H9 (cell line): ENCODE measurements around the gene IQGAP2. TPM values are rescaled to one million over a fixed set of nuclear protein-coding genes. Genes with fewer than 3 reads are reported as not detected.

Source experiments
- DNase-seq: peaks from one replicate; pipeline ENCODE4 v3.0.0-alpha.2; 2017
- H2AFZ ChIP-seq: one replicate; pipeline ENCODE4 v1.6.1; 2013; ENCODE audit warnings: mild to moderate bottlenecking, low read length, control low read depth, moderate library complexity
- H2AK5ac ChIP-seq: 2 replicates; pipeline ENCODE4 v1.6.1; 2013; ENCODE audit warnings: low read length, control low read depth, mixed read lengths; ENCODE audit not compliant: insufficient read length
- H2BK120ac ChIP-seq: one replicate; pipeline ENCODE4 v1.6.1; 2013; ENCODE audit warnings: low read depth, mild to moderate bottlenecking, low read length, control low read depth, inconsistent platforms; ENCODE audit not compliant: poor library complexity, severe bottlenecking
- H2BK12ac ChIP-seq: 2 replicates; pipeline ENCODE4 v1.6.1; 2013; ENCODE audit warnings: low read length, control low read depth, mixed read lengths, low read depth; ENCODE audit not compliant: insufficient read length
- H2BK15ac ChIP-seq: 2 replicates; pipeline ENCODE4 v1.6.1; 2013; ENCODE audit warnings: low read depth, low read length, control low read depth
- H2BK20ac ChIP-seq: one replicate; pipeline ENCODE4 v1.6.1; 2013; ENCODE audit warnings: low read depth, mild to moderate bottlenecking, low read length, control low read depth, inconsistent platforms; ENCODE audit not compliant: poor library complexity, severe bottlenecking
- H2BK5ac ChIP-seq: 2 replicates; pipeline ENCODE4 v1.6.1; 2013; ENCODE audit warnings: low read length, control low read depth, mixed read lengths; ENCODE audit not compliant: insufficient read length
- H3K14ac ChIP-seq: 2 replicates; pipeline ENCODE4 v1.6.1; 2013; ENCODE audit warnings: low read length, control low read depth; ENCODE audit not compliant: insufficient read depth
- H3K18ac ChIP-seq: 2 replicates; pipeline ENCODE4 v1.6.1; 2013; ENCODE audit warnings: low read depth, mild to moderate bottlenecking, mixed read lengths, low read length, control low read depth; ENCODE audit not compliant: insufficient read length
- H3K23ac ChIP-seq: 2 replicates; pipeline ENCODE4 v1.6.1; 2013; ENCODE audit warnings: low read length, control low read depth, mixed read lengths, low read depth; ENCODE audit not compliant: insufficient read length
- H3K23me2 ChIP-seq: 2 replicates; pipeline ENCODE4 v1.6.1; 2013; ENCODE audit warnings: low read depth, mild to moderate bottlenecking, mixed read lengths, low read length, control low read depth; ENCODE audit not compliant: insufficient read length, poor library complexity, severe bottlenecking
- H3K27ac ChIP-seq: 2 replicates; pipeline ENCODE4 v1.5.1; 2013; ENCODE audit warnings: low read length, control low read depth, mixed read lengths, low read depth; ENCODE audit not compliant: insufficient read length
- H3K27me3 ChIP-seq: 2 replicates; pipeline ENCODE4 v1.6.1; 2013; ENCODE audit warnings: low read length, control low read depth, inconsistent platforms; ENCODE audit not compliant: insufficient read depth
- H3K4ac ChIP-seq: 2 replicates; pipeline ENCODE4 v1.6.1; 2013; ENCODE audit warnings: low read depth, mild to moderate bottlenecking, control low read depth, inconsistent platforms, low read length, moderate library complexity
- H3K4me1 ChIP-seq: 2 replicates; pipeline ENCODE4 v1.6.1; 2013; ENCODE audit warnings: low read length, control low read depth, inconsistent platforms; ENCODE audit not compliant: insufficient read depth
- H3K4me2 ChIP-seq: 2 replicates; pipeline ENCODE4 v1.6.1; 2013; ENCODE audit warnings: low read length, control low read depth, mixed read lengths; ENCODE audit not compliant: insufficient read length, insufficient read depth
- H3K56ac ChIP-seq: 2 replicates; pipeline ENCODE4 v1.6.1; 2013; ENCODE audit warnings: low read depth, mild to moderate bottlenecking, mixed read lengths, low read length, control low read depth; ENCODE audit not compliant: insufficient read length
- H3K79me1 ChIP-seq: 2 replicates; pipeline ENCODE4 v1.6.1; 2013; ENCODE audit warnings: low read depth, mild to moderate bottlenecking, moderate library complexity, low read length, control low read depth, inconsistent platforms; ENCODE audit not compliant: insufficient read depth, poor library complexity, severe bottlenecking
- H3K79me2 ChIP-seq: 2 replicates; pipeline ENCODE4 v1.6.1; 2013; ENCODE audit warnings: low read length, control low read depth, inconsistent platforms; ENCODE audit not compliant: insufficient read depth
- H3K9ac ChIP-seq: 2 replicates; pipeline ENCODE4 v1.6.1; 2013; ENCODE audit warnings: low read length, control low read depth, mixed read lengths; ENCODE audit not compliant: insufficient read length; ENCODE audit errors: extremely low read depth
- H3K9me3 ChIP-seq: one replicate; pipeline ENCODE4 v1.6.1; 2013; ENCODE audit warnings: low read depth, low read length, inconsistent platforms; ENCODE audit not compliant: control insufficient read depth
- H3T11ph ChIP-seq: one replicate; pipeline ENCODE4 v1.6.1; 2013; ENCODE audit warnings: mild to moderate bottlenecking, low read length, control low read depth, inconsistent platforms
- H4K20me1 ChIP-seq: one replicate; pipeline ENCODE4 v1.6.1; 2013; ENCODE audit not compliant: control insufficient read depth, insufficient read length, insufficient read depth
- H4K5ac ChIP-seq: 2 replicates; pipeline ENCODE4 v1.6.1; 2013; ENCODE audit warnings: low read depth, mild to moderate bottlenecking, mixed read lengths, low read length, control low read depth; ENCODE audit not compliant: insufficient read length
- H4K8ac ChIP-seq: replicated peaks from 2 replicates; pipeline ENCODE4 v1.6.1; 2013; ENCODE audit warnings: low read length, control low read depth, mixed read lengths, low read depth; ENCODE audit not compliant: insufficient read length
- H4K91ac ChIP-seq: 2 replicates; pipeline ENCODE4 v1.6.1; 2013; ENCODE audit warnings: low read depth, mild to moderate bottlenecking, moderate library complexity, mixed read lengths, low read length, control low read depth; ENCODE audit not compliant: insufficient read length
- H3K27ac Mint-ChIP-seq, 3 experiments: 2 replicates in 2 of 3; 3 replicates in 1 of 3; pipeline ENCODE4 v1.8.0; 2020 to 2021; ENCODE audit warnings: mixed read lengths in 3 of 3, mild to moderate bottlenecking in 1 of 3, moderate library complexity in 1 of 3
- H3K27me3 Mint-ChIP-seq: 2 replicates; pipeline ENCODE4 v1.8.0; 2021; ENCODE audit warnings: low read depth, mild to moderate bottlenecking, moderate library complexity, mixed read lengths
- H3K36me3 Mint-ChIP-seq, 3 experiments: 2 replicates in 2 of 3; 3 replicates in 1 of 3; pipeline ENCODE4 v1.8.0; 2020 to 2021; ENCODE audit warnings: low read depth in 3 of 3, mixed read lengths in 3 of 3; ENCODE audit not compliant: insufficient read depth in 1 of 3
- H3K4me1 Mint-ChIP-seq, 2 experiments: 2 replicates each; pipeline ENCODE4 v1.8.0; 2020; ENCODE audit warnings: mixed read lengths in 2 of 2
- H3K4me3 Mint-ChIP-seq, 2 experiments: 2 replicates in 1 of 2; 3 replicates in 1 of 2; pipeline ENCODE4 v1.8.0; 2020 to 2021; ENCODE audit warnings: mild to moderate bottlenecking in 2 of 2, mixed read lengths in 2 of 2, moderate library complexity in 1 of 2
- H3K9me3 Mint-ChIP-seq, 2 experiments: 2 replicates in 1 of 2; 3 replicates in 1 of 2; pipeline ENCODE4 v1.8.0; 2020; ENCODE audit warnings: mild to moderate bottlenecking in 2 of 2, mixed read lengths in 2 of 2, moderate library complexity in 1 of 2
- CTCF ChIP-seq: fragments of 200-600 bp; sonication (generic); conservative IDR thresholded peaks from 3 replicates; pipeline ENCODE4 v1.8.0; 2021; ENCODE audit warnings: antibody characterized with exemption, mild to moderate bottlenecking
- WGBS: extraction: QIAGEN DNeasy Blood & Tissue Kit; methylation state at CpG from one replicate; pipeline ENCODE4 v1.1.7; 2013; ENCODE audit warnings: missing lambda C conversion rate, low lambda C conversion rate, mixed read lengths; ENCODE audit not compliant: insufficient read length; ENCODE audit errors: extremely low coverage; 5-methylcytosine and 5-hydroxymethylcytosine counted together
- total RNA-seq: library from RNA; stranded (reverse); gene quantifications from 2 replicates; pipeline ENCODE4 v1.2.1, GENCODE V29; 2021

IQGAP2 gene
- total RNA-seq, 1 experiment from 2014 or later = 22.5 TPM

- Mint-ChIP-seq H3K4me3 (no peak overlapping the region), H3K36me3 (no peaks in the 10 kb centered on the region), H3K4me1 (peaks cover 18 to 24% of the 10 kb centered on the region in 2 experiments), H3K27me3 (peaks cover 12% of the 10 kb centered on the region), H3K27ac (no peak overlapping the region), H3K9me3 (no peaks in the 10 kb centered on the region)
- Histone ChIP-seq H4K20me1 (no peaks in the 10 kb centered on the region), H3K79me1 (no peaks in the 10 kb centered on the region), H3T11ph (no peak overlapping the region), H3K9ac (no peak overlapping the region), H2BK5ac (no peak overlapping the region), H3K4me1 (peaks cover 3% of the 10 kb centered on the region; the same call in 1 of the 2 replicates), H3K56ac (no peak overlapping the region), H3K4me2 (no peak overlapping the region), H3K23ac (no peak overlapping the region), H2AFZ (no peak overlapping the region), H3K79me2 (no peaks in the 10 kb centered on the region), H3K14ac (no peak overlapping the region), H2BK120ac (no peak overlapping the region), H2AK5ac (no peak overlapping the region), H2BK12ac (no peak overlapping the region), H3K27me3 (no peaks in the 10 kb centered on the region), H4K5ac (no peak overlapping the region), H4K8ac (no peak overlapping the region), H4K91ac (no peak overlapping the region), H3K4ac (no peak overlapping the region), H2BK20ac (no peak overlapping the region), H3K23me2 (peaks cover under 1% of the 10 kb centered on the region), H3K27ac (no peak overlapping the region), H3K9me3 (no peaks in the 10 kb centered on the region), H3K18ac (no peak overlapping the region), H2BK15ac (no peak overlapping the region)
- no peak for DNase-seq
- TF ChIP-seq CTCF = no peak
- no CpG with 5 or more reads among the region's 2 CpGs for WGBS
These were observed 5.9 kb upstream of the IQGAP2 start for GRCh38 chr5:76397200-76397599.
